Gastroesophageal sphincter (tissue), 3 donors: ENCODE results near the gene ACOT7.

Experiments used
- EP300 ChIP-seq: sonication (generic); formaldehyde crosslinking; IDR thresholded peaks from one replicate; pipeline ENCODE4 v1.6.1; 2017; ENCODE audit warnings: antibody characterized with exemption, mild to moderate bottlenecking
- POLR2A ChIP-seq, 2 donors: fragments of 450-650 bp; IDR thresholded peaks; one replicate each; pipeline ENCODE4 v1.6.1; 2017; ENCODE audit warnings: antibody characterized with exemption in 2 of 2, mild to moderate bottlenecking in 2 of 2, moderate library complexity in 1 of 2
- POLR2AphosphoS5 ChIP-seq: sonication (generic); formaldehyde crosslinking; IDR thresholded peaks from one replicate; pipeline ENCODE4 v1.6.1; 2017; ENCODE audit warnings: antibody characterized with exemption
- TF ChIP-seq, protein P1 (sequence below), 4 experiments: fragments of 200-600 bp in 2 of 4; fragments of 450-650 bp in 2 of 4; sonication (generic) in 1 of 4; IDR thresholded peaks; one replicate each; pipeline ENCODE4 v1.5.1; 2017 to 2019; ENCODE audit warnings: antibody characterized with exemption in 4 of 4, mild to moderate bottlenecking in 2 of 4, moderate library complexity in 2 of 4

DNA sequence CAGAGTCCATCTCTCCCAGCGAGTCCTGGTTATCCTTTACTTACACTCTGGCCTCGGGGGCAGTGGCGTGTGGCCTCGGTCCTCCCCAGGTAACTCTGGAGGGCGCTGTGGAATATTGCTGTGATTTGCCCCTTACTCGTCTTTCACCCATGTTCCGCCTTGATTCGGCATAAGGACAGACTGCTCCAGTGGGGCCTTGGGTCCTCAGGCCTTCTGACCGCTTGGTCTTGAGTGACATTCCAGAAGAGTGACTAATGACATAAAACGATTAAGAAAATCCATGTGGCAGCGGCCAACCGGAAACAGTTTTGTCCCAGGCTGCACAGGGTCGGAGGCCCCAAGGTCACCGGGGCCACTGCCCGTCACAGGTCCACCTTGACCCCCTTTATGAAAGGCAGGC, 168.8 kb downstream of the ACOT7 start:
- TF ChIP-seq, protein P1, sequence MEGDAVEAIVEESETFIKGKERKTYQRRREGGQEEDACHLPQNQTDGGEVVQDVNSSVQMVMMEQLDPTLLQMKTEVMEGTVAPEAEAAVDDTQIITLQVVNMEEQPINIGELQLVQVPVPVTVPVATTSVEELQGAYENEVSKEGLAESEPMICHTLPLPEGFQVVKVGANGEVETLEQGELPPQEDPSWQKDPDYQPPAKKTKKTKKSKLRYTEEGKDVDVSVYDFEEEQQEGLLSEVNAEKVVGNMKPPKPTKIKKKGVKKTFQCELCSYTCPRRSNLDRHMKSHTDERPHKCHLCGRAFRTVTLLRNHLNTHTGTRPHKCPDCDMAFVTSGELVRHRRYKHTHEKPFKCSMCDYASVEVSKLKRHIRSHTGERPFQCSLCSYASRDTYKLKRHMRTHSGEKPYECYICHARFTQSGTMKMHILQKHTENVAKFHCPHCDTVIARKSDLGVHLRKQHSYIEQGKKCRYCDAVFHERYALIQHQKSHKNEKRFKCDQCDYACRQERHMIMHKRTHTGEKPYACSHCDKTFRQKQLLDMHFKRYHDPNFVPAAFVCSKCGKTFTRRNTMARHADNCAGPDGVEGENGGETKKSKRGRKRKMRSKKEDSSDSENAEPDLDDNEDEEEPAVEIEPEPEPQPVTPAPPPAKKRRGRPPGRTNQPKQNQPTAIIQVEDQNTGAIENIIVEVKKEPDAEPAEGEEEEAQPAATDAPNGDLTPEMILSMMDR (IDR thresholded peaks at IDR 0.05) = no peak
- TF ChIP-seq POLR2A (IDR thresholded peaks at IDR 0.05) (no peak), POLR2AphosphoS5 (no peak), EP300 (no peak)
